Ishikawa (cell line): ENCODE measurements around the gene CRYM.

ENCODE experiments used
- CEBPB ChIP-seq: IDR thresholded peaks from 2 replicates; pipeline ENCODE4 v1.6.1; 2012
- CREB1 ChIP-seq: IDR thresholded peaks from 2 replicates; pipeline ENCODE4 v1.6.1; 2012; ENCODE audit warnings: low read depth
- EGR1 ChIP-seq: IDR thresholded peaks from 2 replicates; pipeline ENCODE4 v1.6.1; 2012
- EP300 ChIP-seq: IDR thresholded peaks from 2 replicates; pipeline ENCODE4 v1.6.1; 2012; ENCODE audit warnings: borderline replicate concordance
- FOXM1 ChIP-seq: IDR thresholded peaks from 2 replicates; pipeline ENCODE4 v1.6.1; 2012; ENCODE audit warnings: low read depth, borderline replicate concordance
- MAX ChIP-seq: IDR thresholded peaks from 2 replicates; pipeline ENCODE4 v1.6.1; 2012
- RAD21 ChIP-seq: IDR thresholded peaks from 2 replicates; pipeline ENCODE4 v1.6.1; 2012; ENCODE audit warnings: low read depth
- TAF1 ChIP-seq: IDR thresholded peaks from 2 replicates; pipeline ENCODE4 v1.6.1; 2012; ENCODE audit warnings: low read depth, mild to moderate bottlenecking
- TEAD4 ChIP-seq: IDR thresholded peaks from 2 replicates; pipeline ENCODE4 v1.6.1; 2012
- YY1 ChIP-seq: IDR thresholded peaks from 2 replicates; pipeline ENCODE4 v1.6.1; 2012; ENCODE audit warnings: low read depth
- ZBTB7A ChIP-seq: IDR thresholded peaks from 2 replicates; pipeline ENCODE4 v1.6.1; 2012; ENCODE audit warnings: low read depth
- TF ChIP-seq, protein P1 (sequence below): IDR thresholded peaks from 2 replicates; pipeline ENCODE4 v1.6.1; 2012
- TF ChIP-seq, protein P2 (sequence below): IDR thresholded peaks from 2 replicates; pipeline ENCODE4 v1.6.1; 2012; ENCODE audit warnings: low read depth, mild to moderate bottlenecking

- TF ChIP-seq FOXM1 = no peak
- TF ChIP-seq, protein P1, sequence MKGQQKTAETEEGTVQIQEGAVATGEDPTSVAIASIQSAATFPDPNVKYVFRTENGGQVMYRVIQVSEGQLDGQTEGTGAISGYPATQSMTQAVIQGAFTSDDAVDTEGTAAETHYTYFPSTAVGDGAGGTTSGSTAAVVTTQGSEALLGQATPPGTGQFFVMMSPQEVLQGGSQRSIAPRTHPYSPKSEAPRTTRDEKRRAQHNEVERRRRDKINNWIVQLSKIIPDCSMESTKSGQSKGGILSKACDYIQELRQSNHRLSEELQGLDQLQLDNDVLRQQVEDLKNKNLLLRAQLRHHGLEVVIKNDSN = no peak
- no peak for TF ChIP-seq YY1
- TF ChIP-seq EP300 = no peak
- no peak for TF ChIP-seq EGR1
- TF ChIP-seq, protein P2, sequence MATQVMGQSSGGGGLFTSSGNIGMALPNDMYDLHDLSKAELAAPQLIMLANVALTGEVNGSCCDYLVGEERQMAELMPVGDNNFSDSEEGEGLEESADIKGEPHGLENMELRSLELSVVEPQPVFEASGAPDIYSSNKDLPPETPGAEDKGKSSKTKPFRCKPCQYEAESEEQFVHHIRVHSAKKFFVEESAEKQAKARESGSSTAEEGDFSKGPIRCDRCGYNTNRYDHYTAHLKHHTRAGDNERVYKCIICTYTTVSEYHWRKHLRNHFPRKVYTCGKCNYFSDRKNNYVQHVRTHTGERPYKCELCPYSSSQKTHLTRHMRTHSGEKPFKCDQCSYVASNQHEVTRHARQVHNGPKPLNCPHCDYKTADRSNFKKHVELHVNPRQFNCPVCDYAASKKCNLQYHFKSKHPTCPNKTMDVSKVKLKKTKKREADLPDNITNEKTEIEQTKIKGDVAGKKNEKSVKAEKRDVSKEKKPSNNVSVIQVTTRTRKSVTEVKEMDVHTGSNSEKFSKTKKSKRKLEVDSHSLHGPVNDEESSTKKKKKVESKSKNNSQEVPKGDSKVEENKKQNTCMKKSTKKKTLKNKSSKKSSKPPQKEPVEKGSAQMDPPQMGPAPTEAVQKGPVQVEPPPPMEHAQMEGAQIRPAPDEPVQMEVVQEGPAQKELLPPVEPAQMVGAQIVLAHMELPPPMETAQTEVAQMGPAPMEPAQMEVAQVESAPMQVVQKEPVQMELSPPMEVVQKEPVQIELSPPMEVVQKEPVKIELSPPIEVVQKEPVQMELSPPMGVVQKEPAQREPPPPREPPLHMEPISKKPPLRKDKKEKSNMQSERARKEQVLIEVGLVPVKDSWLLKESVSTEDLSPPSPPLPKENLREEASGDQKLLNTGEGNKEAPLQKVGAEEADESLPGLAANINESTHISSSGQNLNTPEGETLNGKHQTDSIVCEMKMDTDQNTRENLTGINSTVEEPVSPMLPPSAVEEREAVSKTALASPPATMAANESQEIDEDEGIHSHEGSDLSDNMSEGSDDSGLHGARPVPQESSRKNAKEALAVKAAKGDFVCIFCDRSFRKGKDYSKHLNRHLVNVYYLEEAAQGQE = no peak
- TF ChIP-seq CEBPB = no peak
- TF ChIP-seq RAD21 = no peak
- TF ChIP-seq TAF1 = no peak
- no peak for TF ChIP-seq TEAD4
- no peak for TF ChIP-seq ZBTB7A
- no peak for TF ChIP-seq CREB1
- no peak for TF ChIP-seq MAX
Measured at GRCh38 chr16:21227866-21228265, 50.2 kb downstream of the CRYM start.
